ENCODE measurements around the gene KCNN1. TPM values are rescaled to one million over a fixed set of nuclear protein-coding genes. Genes with fewer than 3 reads are reported as not detected.

Gene KCNN1
- total and polyA plus RNA-seq, 9 of the 15 experiments (the other 6 are each of a cell fraction or from before 2014, with no cell fraction given), result 0.01 to 6.2 (median 0.72) TPM

GRCh38 chr19:17932485-17933338 lies 34.2 kb upstream of the KCNN1 start, which contains the start of gene CCDC124 (continued):
- TF ChIP-seq PRDM10 (IDR thresholded peaks at IDR 0.05; ENCODE audit: partially characterized antibody), result no peak
- TF ChIP-seq ZFP1 (CRISPR knock-in tag; IDR thresholded peaks at IDR 0.05), result no peak
- TF ChIP-seq HNRNPK (IDR thresholded peaks at IDR 0.05; ENCODE audit: low read depth, low read length, poor library complexity, severe bottlenecking), result no peak
- TF ChIP-seq ZNF785 (CRISPR knock-in tag; IDR thresholded peaks at IDR 0.05), result no peak
- TF ChIP-seq MBD1 (CRISPR knock-in tag; IDR thresholded peaks at IDR 0.05), result peak; percentile 95
- peak; percentile 96 for TF ChIP-seq DIDO1 (tag; IDR thresholded peaks at IDR 0.05; ENCODE audit: low read depth)
- no peak for TF ChIP-seq EZH2 (IDR thresholded peaks at IDR 0.05; ENCODE audit: borderline replicate concordance, low read depth, low read length)
- peak; percentile 88; the same call in 1 of the 2 replicates for TF ChIP-seq KAT7 (CRISPR knock-in tag; IDR thresholded peaks at IDR 0.05; ENCODE audit: borderline replicate concordance)
- peak; percentile 78 for TF ChIP-seq CTBP1 (IDR thresholded peaks at IDR 0.05; ENCODE audit: borderline replicate concordance)
- TF ChIP-seq ZNF830 (CRISPR knock-in tag; IDR thresholded peaks at IDR 0.05), result no peak
- peak; percentile 59 for TF ChIP-seq KDM5B (IDR thresholded peaks at IDR 0.05; ENCODE audit: insufficient replicate concordance, low read depth, low read length)
- no peak for TF ChIP-seq POLR3A (IDR thresholded peaks at IDR 0.05; ENCODE audit: borderline replicate concordance, extremely low read depth, insufficient read depth, insufficient read length)
- peak in 1 of 2 experiments; percentile 86; a peak in 2 of 4 replicates for TF ChIP-seq HDAC1 (IDR thresholded peaks at IDR 0.05)
- TF ChIP-seq GTF3C2 (IDR thresholded peaks at IDR 0.05; ENCODE audit: borderline replicate concordance, extremely low read depth, insufficient read length), result no peak
- no peak for TF ChIP-seq ZNF57 (CRISPR knock-in tag; IDR thresholded peaks at IDR 0.05)
- TF ChIP-seq TCF15 (CRISPR knock-in tag; IDR thresholded peaks at IDR 0.05), result peak; percentile 84; the same call in 1 of the 2 replicates
- no peak for TF ChIP-seq SRSF9 (IDR thresholded peaks at IDR 0.05; ENCODE audit: borderline replicate concordance, low read depth, low read length)

Measured in K562 (cell line).